SKM-1 treated with dmso at 0.1 percent for 144 hours (cell line): ENCODE data around the gene ABLIM3.
"Not testable (repeated sequence)": the region's sequence is repeated elsewhere in the genome, so short reads cannot be mapped to it uniquely, and the experiment has no call there.

Experiments
- DNase-seq: peaks from one replicate; lab custom pipeline; 2025; ENCODE audit not compliant: unreplicated experiment; lab: John Stamatoyannopoulos, UW

ABLIM3 gene

GRCh38 chr5:149185067-149185466 lies 43.8 kb downstream of the ABLIM3 start:
- DNase-seq, result no peak

DNA sequence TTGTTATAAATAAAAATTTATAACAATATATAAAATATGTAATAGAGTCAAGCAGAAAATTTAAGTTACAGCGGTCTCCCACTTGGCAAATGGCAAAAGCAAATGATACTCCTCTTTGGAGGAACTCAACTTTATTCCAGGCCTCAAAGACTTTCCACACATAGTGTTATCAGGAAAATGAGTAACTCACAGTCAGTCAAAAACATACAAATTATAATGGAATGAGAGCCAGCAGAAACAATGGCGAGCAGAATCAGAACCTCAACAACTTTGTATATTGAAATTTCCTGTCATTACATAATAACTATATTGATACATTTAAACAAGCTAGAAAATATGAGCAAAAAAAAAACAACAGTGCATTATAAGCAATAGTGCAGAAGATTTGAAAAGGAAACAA lies 45.2 kb downstream of the ABLIM3 start:
- no peak for DNase-seq

GRCh38 chr5:149187617-149188016 lies 46.3 kb downstream of the ABLIM3 start:
- not testable (repeated sequence) for DNase-seq

- DNase-seq, result no peak
These were observed 47.1 kb downstream of the ABLIM3 start for GRCh38 chr5:149188383-149188782.

GRCh38 chr5:149195337-149195887 lies 54.1 kb downstream of the ABLIM3 start:
- no peak for DNase-seq

DNA sequence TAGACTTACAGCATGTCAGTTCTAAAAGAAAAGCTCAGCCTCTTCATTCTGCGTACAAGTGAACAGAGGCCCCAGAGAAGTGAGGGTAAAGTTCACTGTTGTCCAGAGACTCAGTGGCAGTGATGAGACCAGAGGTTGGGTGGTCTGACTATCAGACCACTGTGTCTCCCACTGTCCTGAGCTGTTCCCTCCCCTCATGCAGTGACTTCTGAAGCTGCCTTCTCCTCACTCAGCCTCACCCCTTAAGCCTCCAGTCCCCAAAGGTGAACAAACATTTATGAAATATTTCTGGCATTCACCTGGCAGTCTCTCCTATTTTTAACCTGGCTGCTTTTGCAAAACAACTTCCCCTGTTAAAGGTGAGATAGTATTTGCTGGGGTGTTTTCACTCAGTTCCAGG lies 54.7 kb downstream of the ABLIM3 start:
- DNase-seq, result no peak

DNA sequence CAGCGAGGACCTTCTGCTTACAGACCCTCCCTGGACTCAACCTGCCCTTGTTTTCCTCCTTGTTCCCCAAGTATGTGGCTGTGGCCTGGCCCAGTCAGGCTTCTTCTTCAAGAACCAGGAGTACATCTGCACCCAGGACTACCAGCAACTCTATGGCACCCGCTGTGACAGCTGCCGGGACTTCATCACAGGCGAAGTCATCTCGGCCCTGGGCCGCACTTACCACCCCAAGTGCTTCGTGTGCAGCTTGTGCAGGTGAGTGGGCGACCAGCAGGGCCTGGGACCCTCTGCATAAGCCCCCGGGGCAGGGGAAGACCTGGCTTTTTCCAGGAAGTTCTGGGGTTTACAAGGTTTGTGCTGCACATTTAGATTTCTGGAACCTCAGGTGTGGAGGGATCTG lies 56.9 kb downstream of the ABLIM3 start:
- DNase-seq, result no peak

DNA sequence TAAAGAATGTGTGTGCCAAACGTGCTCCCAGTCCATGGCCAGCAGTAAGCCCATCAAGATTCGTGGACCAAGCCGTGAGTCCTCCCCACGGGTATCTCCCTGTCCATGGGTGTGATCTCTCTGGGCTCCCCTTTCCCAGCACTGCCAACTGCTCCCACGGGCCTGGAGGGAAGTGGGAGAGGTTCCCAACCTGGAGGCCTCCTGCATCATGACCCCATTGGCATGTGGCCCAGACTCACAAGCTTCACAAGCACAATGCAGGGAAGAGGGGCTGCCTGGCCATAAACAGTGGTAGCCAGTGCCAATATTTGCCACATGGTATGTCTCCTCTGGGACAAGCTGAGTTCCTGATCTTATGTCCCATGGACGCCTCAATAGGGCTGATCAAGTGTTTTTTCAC lies 59.1 kb downstream of the ABLIM3 start:
- DNase-seq, result no peak

DNA sequence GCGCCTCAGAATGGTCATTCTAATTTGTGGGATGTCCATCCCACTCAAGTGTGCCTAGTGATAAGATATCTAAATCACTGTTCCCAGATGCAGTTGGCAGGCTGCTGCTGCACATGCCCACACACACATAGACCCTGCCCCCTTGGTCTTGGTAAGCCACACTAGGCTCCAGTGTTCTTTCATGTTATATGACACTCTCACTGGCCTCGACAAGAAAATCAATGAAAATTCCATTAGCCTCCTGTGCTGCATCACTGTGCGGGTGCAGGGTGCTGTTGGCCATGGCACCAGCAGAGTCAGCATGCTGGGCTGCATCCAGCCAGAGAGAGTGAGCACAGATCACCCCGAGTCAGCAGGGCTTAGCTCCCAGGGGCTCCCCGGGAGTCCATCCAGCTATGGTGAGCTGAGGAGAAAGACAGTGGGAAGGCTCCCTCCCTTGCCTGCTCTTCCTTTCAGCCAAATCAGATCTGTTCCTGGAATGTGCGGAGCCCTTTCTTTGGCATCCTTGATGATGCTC lies 59.9 kb downstream of the ABLIM3 start:
- DNase-seq, result no peak

DNA sequence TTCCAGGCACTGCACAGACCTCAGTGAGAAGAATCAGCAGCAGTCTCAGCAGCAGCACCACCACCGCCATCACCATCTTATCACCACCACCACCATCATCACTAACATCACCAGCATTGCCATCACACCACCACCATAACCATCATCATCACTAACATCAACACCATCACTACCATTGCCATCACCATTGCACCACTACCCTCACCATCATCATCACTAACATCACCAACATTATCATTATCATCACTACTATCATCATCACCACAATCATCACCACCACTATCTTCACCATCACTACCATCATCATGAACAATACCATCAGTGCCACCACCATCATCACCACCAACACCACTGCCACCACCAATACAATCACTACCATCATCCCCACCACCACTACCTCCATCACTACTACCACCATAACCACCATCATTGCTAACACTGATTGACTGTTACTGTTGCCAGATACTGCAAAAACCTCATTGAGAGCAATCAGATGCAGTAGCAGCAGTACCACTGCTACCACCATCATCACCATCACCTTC lies 61.7 kb downstream of the ABLIM3 start:
- DNase-seq, result no peak

- DNase-seq, result no peak
These were observed 62.7 kb downstream of the ABLIM3 start for GRCh38 chr5:149203921-149204441.

DNA sequence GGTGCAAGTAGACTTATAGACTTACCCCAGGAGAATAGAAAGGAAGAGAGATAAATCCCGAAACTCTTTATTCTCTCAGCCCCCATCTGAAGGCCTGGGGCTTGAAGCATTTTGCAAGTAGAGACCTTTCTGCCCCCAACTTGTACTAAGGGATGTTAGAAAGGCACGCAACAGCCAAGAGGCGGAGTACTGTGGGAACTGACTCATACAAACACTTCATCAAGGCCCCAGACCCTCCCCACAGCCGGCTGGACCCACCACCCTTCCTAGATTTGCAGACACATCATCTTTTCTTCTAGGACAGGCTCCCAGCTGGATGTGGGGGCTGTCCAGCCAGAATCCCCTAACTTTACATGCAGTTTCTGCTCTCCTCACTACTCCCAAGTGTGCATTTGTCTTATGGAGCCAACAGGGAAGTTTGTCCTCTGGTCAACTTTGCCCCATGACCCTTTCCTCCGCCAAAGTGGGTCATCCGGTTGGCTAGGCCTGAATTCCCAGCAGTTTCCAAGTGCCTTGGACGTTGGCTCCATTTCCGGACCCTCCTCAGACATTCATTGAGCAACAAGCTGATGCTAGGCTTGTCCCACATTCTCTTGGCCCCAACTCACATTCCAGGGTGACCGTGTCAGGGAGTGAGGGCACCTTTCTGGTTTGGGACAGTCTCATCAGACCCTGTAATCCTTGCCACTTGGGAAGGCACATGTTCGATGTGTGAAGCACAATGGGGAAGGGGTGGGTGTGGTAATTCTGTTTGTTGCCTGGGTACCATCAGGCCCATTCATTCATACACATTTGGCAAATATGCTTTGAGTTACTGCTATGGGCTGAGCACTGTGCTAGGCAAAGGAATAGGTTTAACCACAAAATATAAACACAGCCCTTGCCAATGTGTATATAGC lies 64.6 kb downstream of the ABLIM3 start:
- DNase-seq, result no peak

DNA sequence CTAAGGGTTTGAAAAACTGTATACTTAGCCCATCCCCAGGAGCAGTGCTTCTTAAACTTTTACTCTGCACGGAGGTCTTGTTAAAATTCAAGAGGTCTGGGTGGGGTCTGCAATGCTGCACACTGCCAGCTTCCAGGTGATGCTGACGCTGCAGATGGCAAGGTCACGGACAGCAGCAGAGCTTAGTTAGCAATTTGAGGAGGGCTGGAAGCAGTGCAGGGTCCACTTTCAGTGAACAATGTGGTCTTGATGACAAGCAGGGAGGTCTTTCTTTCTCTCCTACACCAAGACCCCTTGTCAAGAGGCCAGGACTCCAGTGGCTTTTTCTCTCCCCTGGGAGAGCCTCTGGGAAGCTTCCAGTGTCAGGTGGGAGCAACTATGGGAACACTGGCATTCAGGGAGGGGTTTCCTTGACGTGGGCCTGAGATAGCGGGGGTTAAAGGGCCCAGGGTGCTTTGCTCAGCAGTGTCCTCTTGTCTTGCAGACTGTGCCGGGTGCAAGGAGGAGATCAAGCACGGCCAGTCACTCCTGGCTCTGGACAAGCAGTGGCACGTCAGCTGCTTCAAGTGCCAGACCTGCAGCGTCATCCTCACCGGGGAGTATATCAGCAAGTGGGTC lies 65.3 kb downstream of the ABLIM3 start:
- no peak for DNase-seq

- no peak for DNase-seq
These were observed 66.5 kb downstream of the ABLIM3 start for GRCh38 chr5:149207831-149208230.

- no peak for DNase-seq
These were observed 68.9 kb downstream of the ABLIM3 start for GRCh38 chr5:149210225-149210624.

DNA sequence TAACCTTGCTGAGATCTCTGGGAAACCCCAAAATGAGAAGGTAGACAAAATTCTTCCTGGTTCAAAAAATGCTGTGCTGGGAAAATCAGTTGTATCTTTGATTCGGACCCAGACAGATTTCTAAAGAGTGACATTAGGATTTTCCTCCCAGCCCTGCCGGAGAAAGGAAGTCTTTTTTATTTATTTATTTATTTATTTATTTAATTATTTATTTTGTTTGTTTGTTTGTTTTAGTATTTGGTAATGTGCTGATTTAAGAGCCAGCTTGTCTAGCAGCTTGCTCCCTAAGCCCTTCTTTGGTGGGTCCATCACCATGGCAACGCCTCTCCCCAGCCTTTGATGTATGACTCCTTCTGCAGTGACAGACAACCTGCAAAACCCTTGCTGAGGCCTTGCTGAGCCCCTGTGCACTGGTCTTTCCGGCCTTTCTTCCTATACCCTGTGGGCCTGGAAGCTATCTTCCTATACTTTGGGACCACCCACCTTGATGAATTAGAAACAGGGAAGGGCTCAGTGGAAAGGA lies 69.7 kb downstream of the ABLIM3 start:
- no peak for DNase-seq

DNA sequence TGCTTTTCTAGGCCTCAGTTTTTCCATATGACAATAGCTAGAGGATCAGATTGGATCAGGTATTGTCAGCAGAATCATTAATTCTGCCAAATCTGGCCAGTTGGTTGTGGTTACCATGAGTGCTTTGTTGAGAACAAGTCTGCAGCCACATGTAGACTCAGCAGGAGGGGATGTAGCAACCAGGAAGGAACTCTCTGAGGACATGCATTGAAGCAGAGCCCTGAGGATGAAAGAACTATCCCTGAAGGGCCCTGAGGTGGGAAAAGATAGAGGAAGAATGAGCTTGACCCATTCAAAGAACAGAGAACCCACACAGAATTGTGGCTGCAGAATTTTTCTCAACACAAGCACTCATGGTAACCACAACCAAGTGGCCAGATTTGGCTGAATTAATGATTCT lies 70.3 kb downstream of the ABLIM3 start:
- DNase-seq, result no peak

GRCh38 chr5:149212198-149212951 lies 71.1 kb downstream of the ABLIM3 start:
- no peak for DNase-seq

- DNase-seq, result no peak
These were observed 72.1 kb downstream of the ABLIM3 start for GRCh38 chr5:149213264-149213880.

DNA sequence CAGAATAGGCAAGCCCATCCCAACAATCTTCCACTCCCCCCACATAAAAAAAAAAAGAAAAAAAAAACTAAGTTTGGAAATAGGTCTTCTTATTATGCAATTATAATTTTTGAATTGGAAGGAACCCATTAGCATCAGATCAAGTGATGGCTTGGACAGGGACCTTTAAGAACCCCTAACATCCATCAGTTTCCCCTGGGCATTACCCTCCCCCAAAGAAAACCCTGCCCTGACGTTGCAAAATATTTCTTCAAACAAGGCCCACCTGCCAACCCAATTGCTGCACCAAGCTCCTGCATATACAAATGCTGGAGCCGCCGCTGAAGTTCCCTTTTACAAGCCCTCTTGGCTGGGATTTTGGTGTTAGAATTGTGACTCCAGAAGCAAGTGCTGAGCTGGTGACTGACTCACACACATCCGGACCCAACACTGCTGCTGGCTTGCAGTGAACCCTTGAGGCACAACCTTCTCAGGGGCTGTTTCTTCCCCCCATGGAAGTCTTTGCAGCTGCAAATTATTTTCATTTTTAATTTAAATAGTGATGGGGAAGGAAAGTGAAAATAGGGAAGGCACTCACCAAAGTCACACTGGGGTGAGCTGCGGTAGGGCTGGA lies 74.3 kb downstream of the ABLIM3 start:
- DNase-seq, result no peak
